Kidney epithelial cell (primary cell): ENCODE data around the gene CAMSAP1. TPM values are rescaled to one million over a fixed set of nuclear protein-coding genes. Genes with fewer than 3 reads are reported as not detected.

ENCODE experiments used
- DNase-seq: peaks from one replicate; pipeline ENCODE4 v3.0.0-alpha.2; 2010; ENCODE audit warnings: low read depth
- H3K27me3 ChIP-seq: 2 replicates; pipeline ENCODE4 v1.6.0; 2011; ENCODE audit warnings: low read length; ENCODE audit not compliant: control insufficient read depth, insufficient read depth
- H3K36me3 ChIP-seq: 2 replicates; pipeline ENCODE4 v1.5.1; 2011; ENCODE audit warnings: low read length; ENCODE audit not compliant: control insufficient read depth, insufficient read depth
- H3K4me3 ChIP-seq: 2 replicates; pipeline ENCODE4 v1.5.1; 2011; ENCODE audit warnings: low read depth, mild to moderate bottlenecking, control low read depth, low read length
- total RNA-seq: library from RNA; depleted of rRNA; stranded (reverse); fragments of >200 nt; gene quantifications from 2 replicates; pipeline ENCODE4 v1.2.3, GENCODE V29; 2015
- TF ChIP-seq, protein P1 (sequence below): IDR thresholded peaks from 2 replicates; pipeline ENCODE4 v1.5.1; 2011; ENCODE audit warnings: mild to moderate bottlenecking, moderate library complexity, low read length, control low read depth, inconsistent platforms; ENCODE audit not compliant: insufficient read depth, poor library complexity, severe bottlenecking

CAMSAP1 gene
- total RNA-seq, 1 donor from 2014 or later, result 70.4 TPM

DNA sequence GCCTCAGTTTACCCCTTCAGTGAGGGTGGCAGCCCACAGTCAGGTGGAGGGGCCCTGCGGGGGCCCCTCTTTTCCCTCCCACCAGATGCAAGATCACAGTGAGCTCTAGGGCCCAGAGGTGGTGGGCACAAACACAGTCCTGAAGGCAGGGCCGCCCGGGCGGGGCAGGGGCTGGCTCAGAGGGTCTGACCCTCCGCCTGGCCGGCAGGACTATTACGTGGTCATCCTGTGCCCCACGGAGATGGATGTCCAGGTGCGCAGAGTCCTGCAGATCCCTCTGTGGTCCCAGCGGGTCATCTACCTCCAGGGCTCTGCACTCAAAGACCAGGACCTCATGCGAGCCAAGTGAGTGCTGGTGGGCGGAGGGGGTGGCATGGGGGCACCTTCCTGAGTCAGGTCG, 141.9 kb downstream of the CAMSAP1 start:
- Histone ChIP-seq H3K36me3 (no peaks in the 10 kb centered on the region), H3K27me3 (no peaks in the 10 kb centered on the region), H3K4me3 (no peak overlapping the region)
- no peak for DNase-seq
- TF ChIP-seq, protein P1, sequence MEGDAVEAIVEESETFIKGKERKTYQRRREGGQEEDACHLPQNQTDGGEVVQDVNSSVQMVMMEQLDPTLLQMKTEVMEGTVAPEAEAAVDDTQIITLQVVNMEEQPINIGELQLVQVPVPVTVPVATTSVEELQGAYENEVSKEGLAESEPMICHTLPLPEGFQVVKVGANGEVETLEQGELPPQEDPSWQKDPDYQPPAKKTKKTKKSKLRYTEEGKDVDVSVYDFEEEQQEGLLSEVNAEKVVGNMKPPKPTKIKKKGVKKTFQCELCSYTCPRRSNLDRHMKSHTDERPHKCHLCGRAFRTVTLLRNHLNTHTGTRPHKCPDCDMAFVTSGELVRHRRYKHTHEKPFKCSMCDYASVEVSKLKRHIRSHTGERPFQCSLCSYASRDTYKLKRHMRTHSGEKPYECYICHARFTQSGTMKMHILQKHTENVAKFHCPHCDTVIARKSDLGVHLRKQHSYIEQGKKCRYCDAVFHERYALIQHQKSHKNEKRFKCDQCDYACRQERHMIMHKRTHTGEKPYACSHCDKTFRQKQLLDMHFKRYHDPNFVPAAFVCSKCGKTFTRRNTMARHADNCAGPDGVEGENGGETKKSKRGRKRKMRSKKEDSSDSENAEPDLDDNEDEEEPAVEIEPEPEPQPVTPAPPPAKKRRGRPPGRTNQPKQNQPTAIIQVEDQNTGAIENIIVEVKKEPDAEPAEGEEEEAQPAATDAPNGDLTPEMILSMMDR, result no peak

DNA sequence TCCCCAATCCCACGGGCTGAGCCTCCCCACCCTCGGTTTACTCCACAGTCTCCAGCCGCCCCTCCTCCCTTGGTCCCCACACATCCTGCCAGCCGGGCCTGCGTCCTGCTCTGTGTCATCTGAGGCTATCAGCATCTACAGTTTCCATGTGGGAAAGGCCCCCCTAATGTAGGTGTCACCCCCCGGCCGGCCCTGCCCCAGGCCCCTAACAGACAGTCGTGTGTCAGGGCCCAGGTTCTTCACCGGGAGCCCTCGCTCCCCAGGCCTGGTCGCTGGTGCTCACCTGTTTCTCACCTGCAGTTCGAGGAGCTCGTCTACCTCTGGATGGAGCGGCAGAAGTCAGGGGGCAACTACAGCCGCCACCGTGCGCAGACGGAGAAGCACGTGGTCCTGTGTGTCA, 142.6 kb downstream of the CAMSAP1 start:
- H3K27me3 ChIP-seq, result no peaks in the 10 kb centered on the region
- DNase-seq, result no peak
- no peaks in the 10 kb centered on the region for H3K36me3 ChIP-seq
- TF ChIP-seq, protein P1, result no peak
- no peak overlapping the region for H3K4me3 ChIP-seq

DNA sequence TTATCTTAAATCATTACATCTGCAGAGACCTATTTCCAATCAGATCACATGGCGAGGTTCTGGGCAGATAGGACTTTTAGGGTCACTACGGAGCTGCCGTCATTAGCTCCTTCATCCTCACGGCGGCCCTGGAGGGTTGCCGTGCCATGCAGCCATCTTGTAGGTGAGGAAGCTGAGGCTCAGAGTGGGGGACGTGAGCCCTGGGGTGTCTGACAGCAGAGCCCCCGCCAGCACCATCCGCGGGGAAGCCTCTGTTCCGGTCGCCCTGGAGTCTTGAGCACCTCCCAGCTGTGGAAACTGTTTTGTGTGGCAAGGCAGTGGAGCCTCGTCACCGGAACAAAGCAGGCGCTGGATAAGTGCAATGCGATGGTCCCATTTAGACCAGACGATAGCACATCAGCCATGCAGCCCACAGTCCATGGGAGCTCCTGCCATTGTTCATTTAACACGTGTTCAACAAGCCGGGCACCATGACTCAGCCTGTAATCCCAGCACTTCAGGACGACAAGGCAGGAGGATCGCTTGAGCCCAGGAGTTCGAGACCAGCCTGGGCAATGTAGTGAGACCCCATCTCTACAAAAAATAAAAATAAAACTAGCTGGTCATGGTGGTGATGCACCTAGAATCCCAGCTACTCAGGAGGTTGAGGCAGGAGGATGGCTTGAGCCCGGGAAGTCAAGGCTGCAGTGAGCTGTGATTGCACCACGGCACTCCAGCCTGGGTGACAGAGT, 143.5 kb downstream of the CAMSAP1 start:
- H3K27me3 ChIP-seq, result no peaks in the 10 kb centered on the region
- TF ChIP-seq, protein P1, result no peak
- no peak overlapping the region for H3K4me3 ChIP-seq
- DNase-seq, result no peak
- H3K36me3 ChIP-seq, result no peaks in the 10 kb centered on the region

DNA sequence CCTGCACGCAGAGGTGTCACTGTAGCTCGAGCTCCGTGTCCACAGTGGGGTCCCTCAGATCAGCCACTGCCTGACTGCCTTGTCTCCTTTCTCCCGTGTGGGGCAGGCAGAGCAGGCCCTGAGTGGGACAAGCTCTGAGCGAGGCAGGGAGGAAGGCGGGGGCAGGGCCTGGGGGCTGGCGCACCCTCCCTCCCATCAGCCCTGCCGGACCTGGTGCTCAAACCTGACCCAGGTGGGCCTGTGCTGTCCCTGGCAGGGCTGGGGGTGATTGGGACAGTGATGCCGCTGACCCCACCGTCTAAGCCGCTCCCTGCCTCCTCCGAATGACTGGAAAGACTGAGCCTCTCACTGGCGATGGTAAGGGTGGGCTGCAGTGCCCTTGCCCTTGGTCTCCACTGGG, 144.4 kb downstream of the CAMSAP1 start:
- H3K4me3 ChIP-seq, result no peak overlapping the region
- no peak for DNase-seq
- H3K36me3 ChIP-seq, result no peaks in the 10 kb centered on the region
- H3K27me3 ChIP-seq, result no peaks in the 10 kb centered on the region
- TF ChIP-seq, protein P1, result no peak

DNA sequence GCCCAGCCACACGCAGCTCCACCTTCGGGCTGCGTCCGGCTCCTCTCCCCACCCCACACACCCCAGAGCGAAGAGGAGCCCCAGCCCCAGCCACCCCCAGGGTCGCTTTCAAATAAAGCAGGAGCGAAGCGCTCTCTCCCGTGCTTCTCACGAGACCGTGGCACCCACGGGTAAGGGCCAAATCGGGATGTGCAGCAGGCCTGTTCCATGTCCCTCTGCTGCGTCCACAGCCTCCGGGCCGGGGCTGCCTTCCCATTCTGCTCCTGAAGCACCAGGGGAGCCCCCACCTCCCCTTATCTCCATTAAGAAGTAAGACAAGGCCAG, 145.5 kb downstream of the CAMSAP1 start:
- Histone ChIP-seq H3K36me3 (no peaks in the 10 kb centered on the region), H3K4me3 (no peak overlapping the region), H3K27me3 (no peaks in the 10 kb centered on the region)
- TF ChIP-seq, protein P1, result no peak
- no peak for DNase-seq
